ENCODE data around the gene CARD11. TPM values are rescaled to one million over a fixed set of nuclear protein-coding genes. Genes with fewer than 3 reads are reported as not detected.

Gene CARD11
- total and polyA plus RNA-seq, 2 of the 4 experiments (the other 2 are of a cell fraction) = 0.18 to 0.26 TPM

GRCh38 chr7:2953588-2954407, 89.9 kb downstream of the CARD11 start:
- POLR2A ChIA-PET (ENCODE audit: unreplicated experiment) = no interaction called here
- H3K27ac ChIP-seq (ENCODE audit: insufficient read depth, low read length) = no peak overlapping the region
- no peak overlapping the region for H2BK20ac ChIP-seq (ENCODE audit: low read depth, low read length)
- CTCF ChIA-PET = no interaction called here
- no peaks in the 10 kb centered on the region for H3K79me1 ChIP-seq (ENCODE audit: low read depth in 1 of 2, low read length in 2 of 2)
- H3K4me2 ChIP-seq (ENCODE audit: low read depth, low read length) = no peak overlapping the region
- no peak overlapping the region for H3K56ac ChIP-seq (ENCODE audit: extremely low read depth, insufficient read depth, low read length)
- H4K8ac ChIP-seq (ENCODE audit: low read depth in 2 of 2, low read length in 2 of 2) = no peak overlapping the region
- ATAC-seq (ENCODE audit: low read depth) (no peak), DNase-seq (no peak)
- H3K4me1 ChIP-seq (ENCODE audit: control insufficient read depth, insufficient read depth, low read length) = no peaks in the 10 kb centered on the region
- no peak overlapping the region for H3K9ac ChIP-seq (ENCODE audit: low read depth, low read length)
- TF ChIP-seq MAFK (IDR thresholded peaks at IDR 0.05; ENCODE audit: low read depth, low read length) (no peak), FOS (IDR thresholded peaks at IDR 0.05; ENCODE audit: low read depth, low read length) (no peak), SMC3 (IDR thresholded peaks at IDR 0.05; ENCODE audit: low read depth, low read length) (no peak), MAZ (IDR thresholded peaks at IDR 0.05; ENCODE audit: borderline replicate concordance, low read depth, low read length) (no peak), CHD1 (IDR thresholded peaks at IDR 0.05; ENCODE audit: low read depth, low read length) (no peak), NFE2L2 (IDR thresholded peaks at IDR 0.05; ENCODE audit: low read depth, low read length) (no peak), POLR2A (IDR thresholded peaks at IDR 0.05; ENCODE audit: low read depth, low read length) (no peak), CEBPB (IDR thresholded peaks at IDR 0.05; ENCODE audit: low read depth, low read length) (no peak), MXI1 (IDR thresholded peaks at IDR 0.05; ENCODE audit: borderline replicate concordance, low read depth, low read length) (no peak)
- TF ChIP-seq, protein P1, sequence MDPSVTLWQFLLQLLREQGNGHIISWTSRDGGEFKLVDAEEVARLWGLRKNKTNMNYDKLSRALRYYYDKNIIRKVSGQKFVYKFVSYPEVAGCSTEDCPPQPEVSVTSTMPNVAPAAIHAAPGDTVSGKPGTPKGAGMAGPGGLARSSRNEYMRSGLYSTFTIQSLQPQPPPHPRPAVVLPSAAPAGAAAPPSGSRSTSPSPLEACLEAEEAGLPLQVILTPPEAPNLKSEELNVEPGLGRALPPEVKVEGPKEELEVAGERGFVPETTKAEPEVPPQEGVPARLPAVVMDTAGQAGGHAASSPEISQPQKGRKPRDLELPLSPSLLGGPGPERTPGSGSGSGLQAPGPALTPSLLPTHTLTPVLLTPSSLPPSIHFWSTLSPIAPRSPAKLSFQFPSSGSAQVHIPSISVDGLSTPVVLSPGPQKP (IDR thresholded peaks at IDR 0.05; ENCODE audit: borderline replicate concordance, low read depth, low read length) = no peak
- TF ChIP-seq, protein P2, sequence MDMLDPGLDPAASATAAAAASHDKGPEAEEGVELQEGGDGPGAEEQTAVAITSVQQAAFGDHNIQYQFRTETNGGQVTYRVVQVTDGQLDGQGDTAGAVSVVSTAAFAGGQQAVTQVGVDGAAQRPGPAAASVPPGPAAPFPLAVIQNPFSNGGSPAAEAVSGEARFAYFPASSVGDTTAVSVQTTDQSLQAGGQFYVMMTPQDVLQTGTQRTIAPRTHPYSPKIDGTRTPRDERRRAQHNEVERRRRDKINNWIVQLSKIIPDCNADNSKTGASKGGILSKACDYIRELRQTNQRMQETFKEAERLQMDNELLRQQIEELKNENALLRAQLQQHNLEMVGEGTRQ (IDR thresholded peaks at IDR 0.05; ENCODE audit: low read depth, low read length) = no peak
- TF ChIP-seq, protein P3, sequence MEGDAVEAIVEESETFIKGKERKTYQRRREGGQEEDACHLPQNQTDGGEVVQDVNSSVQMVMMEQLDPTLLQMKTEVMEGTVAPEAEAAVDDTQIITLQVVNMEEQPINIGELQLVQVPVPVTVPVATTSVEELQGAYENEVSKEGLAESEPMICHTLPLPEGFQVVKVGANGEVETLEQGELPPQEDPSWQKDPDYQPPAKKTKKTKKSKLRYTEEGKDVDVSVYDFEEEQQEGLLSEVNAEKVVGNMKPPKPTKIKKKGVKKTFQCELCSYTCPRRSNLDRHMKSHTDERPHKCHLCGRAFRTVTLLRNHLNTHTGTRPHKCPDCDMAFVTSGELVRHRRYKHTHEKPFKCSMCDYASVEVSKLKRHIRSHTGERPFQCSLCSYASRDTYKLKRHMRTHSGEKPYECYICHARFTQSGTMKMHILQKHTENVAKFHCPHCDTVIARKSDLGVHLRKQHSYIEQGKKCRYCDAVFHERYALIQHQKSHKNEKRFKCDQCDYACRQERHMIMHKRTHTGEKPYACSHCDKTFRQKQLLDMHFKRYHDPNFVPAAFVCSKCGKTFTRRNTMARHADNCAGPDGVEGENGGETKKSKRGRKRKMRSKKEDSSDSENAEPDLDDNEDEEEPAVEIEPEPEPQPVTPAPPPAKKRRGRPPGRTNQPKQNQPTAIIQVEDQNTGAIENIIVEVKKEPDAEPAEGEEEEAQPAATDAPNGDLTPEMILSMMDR (conservative IDR thresholded peaks at IDR 0.05; ENCODE audit: low read depth, low read length) = no peak
- H3K4me3 ChIP-seq (ENCODE audit: insufficient read depth, low read depth, low read length) = no peak overlapping the region
- no peaks in the 10 kb centered on the region for H4K20me1 ChIP-seq (ENCODE audit: insufficient read depth, low read length)
- BruUV-seq (replicated peaks) = no TSS peak
- no peak overlapping the region for H2BK120ac ChIP-seq (ENCODE audit: low read depth, low read length)
- H4K5ac ChIP-seq (ENCODE audit: low read depth, low read length) = no peak overlapping the region
- no peak overlapping the region for H3K14ac ChIP-seq (replicated peaks; ENCODE audit: low read depth, low read length)
- intact Hi-C loops (cut with micrococcal nuclease) (no loop called here), dilution Hi-C loops (cut with HindIII; ENCODE audit: low sequenced_read_pairs, unreplicated experiment) (no loop called here), in situ Hi-C loops (cut with MboI; ENCODE audit: low sequenced_read_pairs) (no loop called here)
- no peak overlapping the region for H3K23ac ChIP-seq (ENCODE audit: low read depth, low read length)
- no peak overlapping the region for H2BK15ac ChIP-seq (ENCODE audit: low read depth, low read length)
- no peaks in the 10 kb centered on the region for H3K9me1 ChIP-seq (ENCODE audit: insufficient read depth, low read length)
- WGBS, 2 experiments (ENCODE audit: extremely low coverage in 2 of 2, insufficient read length in 1 of 2) = 67% methylated on average over 1 of the region's 11 CpGs; no CpG with 5 or more reads in 1 of the 2 experiments
- H3K9me3 ChIP-seq (ENCODE audit: control insufficient read depth, insufficient read depth, low read length) = no peaks in the 10 kb centered on the region
- H3K18ac ChIP-seq (ENCODE audit: low read depth, low read length) = no peak overlapping the region
- H3K36me3 ChIP-seq (ENCODE audit: control insufficient read depth, insufficient read depth, low read length) = no peaks in the 10 kb centered on the region
- no peak overlapping the region for H2AK5ac ChIP-seq (ENCODE audit: low read depth, low read length)
- no peak overlapping the region for H2AK9ac ChIP-seq (replicated peaks; ENCODE audit: low read depth, low read length, poor library complexity)
- no peaks in the 10 kb centered on the region; the same call in 1 of the 2 replicates for H3K27me3 ChIP-seq (ENCODE audit: control insufficient read depth, insufficient read depth, low read length)
- H2BK5ac ChIP-seq (ENCODE audit: low read depth, low read length, poor library complexity, severe bottlenecking) = no peak overlapping the region
- no peak overlapping the region for H2AFZ ChIP-seq (replicated peaks; ENCODE audit: low read length, poor library complexity)
- no peak overlapping the region for H3K4ac ChIP-seq (ENCODE audit: low read depth, low read length)
- H4K91ac ChIP-seq (ENCODE audit: insufficient read depth, low read depth, low read length) = no peak overlapping the region

Data from IMR-90 (cell line).